Aorta (tissue), 5 donors: Measurements from ENCODE around the gene NTPCR. TPM values are rescaled to one million over a fixed set of nuclear protein-coding genes. Genes with fewer than 3 reads are reported as not detected.
A peak's percentile ranks its signal among the peaks of the same experiment; 100 is the strongest.

ENCODE experiments used
- ATAC-seq: fragments of 200-7000 bp; cut with Tn5 transposase; one replicate; pipeline ENCODE4 v1.9.1; 2022; ENCODE audit warnings: moderate library complexity; ENCODE audit not compliant: low FRiP score
- DNase-seq, 2 donors: peaks; one replicate each; pipeline ENCODE4 v3.0.0-alpha.2; 2020
- H3K27ac ChIP-seq, 2 donors: one replicate each; pipeline ENCODE4 v1.5.1; 2013; ENCODE audit warnings: low read length in 2 of 2, mild to moderate bottlenecking in 2 of 2, moderate library complexity in 2 of 2, control low read depth in 1 of 2, inconsistent platforms in 1 of 2, low read depth in 1 of 2
- H3K27me3 ChIP-seq, 2 donors: one replicate each; pipeline ENCODE4 v1.6.1; 2013; ENCODE audit warnings: control low read depth in 1 of 2, low read length in 1 of 2, mild to moderate bottlenecking in 1 of 2, moderate library complexity in 1 of 2; ENCODE audit not compliant: insufficient read depth in 2 of 2, control insufficient read depth in 1 of 2
- H3K36me3 ChIP-seq, 2 donors: one replicate each; pipeline ENCODE4 v1.6.1; 2013; ENCODE audit warnings: control low read depth in 1 of 2, low read length in 1 of 2, mild to moderate bottlenecking in 1 of 2; ENCODE audit not compliant: insufficient read depth in 2 of 2, control insufficient read depth in 1 of 2
- H3K4me1 ChIP-seq, 2 donors: one replicate each; pipeline ENCODE4 v1.6.1; 2013; ENCODE audit warnings: low read length in 2 of 2, control low read depth in 1 of 2, mild to moderate bottlenecking in 1 of 2, moderate library complexity in 1 of 2; ENCODE audit not compliant: insufficient read depth in 2 of 2, control insufficient read depth in 1 of 2
- H3K4me3 ChIP-seq, 2 donors: one replicate each; pipeline ENCODE4 v1.5.1; 2013; ENCODE audit warnings: low read length in 2 of 2, control low read depth in 1 of 2, mild to moderate bottlenecking in 1 of 2
- H3K9me3 ChIP-seq: one replicate; pipeline ENCODE4 v1.6.1; 2013; ENCODE audit warnings: mild to moderate bottlenecking, low read length; ENCODE audit not compliant: control insufficient read depth
- WGBS, 2 donors: extraction: QIAGEN DNeasy Blood & Tissue Kit; methylation state at CpG; one replicate each; pipeline ENCODE4 v1.1.7; 2013; 5-methylcytosine and 5-hydroxymethylcytosine counted together
- intact Hi-C, 2 donors: fragments of 100-400 bp; cut with DNase I; formaldehyde crosslinking; loops; one replicate each; pipeline versions ENCODE4 v1.14.2 to v1.15.0; 2022
- polyA plus RNA-seq, 2 donors: library from polyadenylated mRNA; stranded (reverse); fragments of 200-250 nt; gene quantifications; one replicate each; pipeline ENCODE4 v1.2.3, GENCODE V29; 2013
- total RNA-seq, 2 donors: library from RNA; stranded (reverse); fragmentation: NEBNext Ultra II Directional; extraction: Animal tissue kit (Norgen Biotek cat#: 25700); gene quantifications; one replicate each; pipeline ENCODE4 v1.2.1, GENCODE V29; 2021
- donor health status: healthy with polysubstance abuse.
- donor health status: Bipolar disorder and iron deficiency.
- donor health status: DM: no; HTN: no; CAD: no.
- donor health status: DM: no; HTN: no; CAD: no.
- donor health status: DM: yes; HTN: yes; CAD: no.

NTPCR gene
- total and polyA plus RNA-seq, 4 donors = 21.3 to 62.0 (median 31.3) TPM

GRCh38 chr1:233031521-233031920, 81.1 kb downstream of the NTPCR start:
- Histone ChIP-seq H3K36me3 (no peaks in the 10 kb centered on the region), H3K9me3 (peaks cover 2% of the 10 kb centered on the region), H3K4me1 (no peaks in the 10 kb centered on the region), H3K27ac (no peak overlapping the region), H3K4me3 (no peak overlapping the region), H3K27me3 (no peaks in the 10 kb centered on the region)
- DNase-seq (no peak), ATAC-seq (no peak)
- intact Hi-C loops = no loop called here
- 85 to 86% methylated on average over 3 of the region's 3 CpGs for WGBS, 2 donors

GRCh38 chr1:233032916-233033315, 82.5 kb downstream of the NTPCR start:
- ATAC-seq = no peak

GRCh38 chr1:233033361-233033760, 83.0 kb downstream of the NTPCR start:
- ATAC-seq (peak; percentile 70), DNase-seq (no peak)
- Histone ChIP-seq H3K9me3 (peaks cover 2% of the 10 kb centered on the region), H3K4me1 (no peaks in the 10 kb centered on the region), H3K27ac (no peak overlapping the region), H3K27me3 (no peaks in the 10 kb centered on the region), H3K4me3 (no peak overlapping the region), H3K36me3 (no peaks in the 10 kb centered on the region)
- 97 to 98% methylated on average over 3 of the region's 3 CpGs for WGBS, 2 donors
- intact Hi-C loops = no loop called here

More at GRCh38 chr1:233032916-233033315, 82.5 kb downstream of the NTPCR start:
- intact Hi-C loops = no loop called here
- peaks cover 2% of the 10 kb centered on the region for H3K9me3 ChIP-seq
- H3K4me1 ChIP-seq = no peaks in the 10 kb centered on the region
- no peak overlapping the region for H3K27ac ChIP-seq
- no peaks in the 10 kb centered on the region for H3K36me3 ChIP-seq
- no peak overlapping the region for H3K4me3 ChIP-seq
- DNase-seq = no peak
- H3K27me3 ChIP-seq = no peaks in the 10 kb centered on the region
- 91 to 93% methylated on average over 4 of the region's 4 CpGs for WGBS, 2 donors

Other genes starting within 250 kb of the NTPCR start
- 1 to 10 TPM in 1 of 2 donors, under 1 TPM in 1; 0.81 to 1.8 TPM for gene MAP10, start 145.2 kb upstream of the NTPCR start, total RNA-seq
- under 1 TPM; 0.13 to 0.72 TPM for gene MAP10, start 145.2 kb upstream of the NTPCR start, polyA plus RNA-seq